Small intestine (tissue), 7 donors: ENCODE measurements around the gene CADPS2. TPM values are rescaled to one million over a fixed set of nuclear protein-coding genes. Genes with fewer than 3 reads are reported as not detected.
A peak's percentile ranks its signal among the peaks of the same experiment; 100 is the strongest.

Source experiments
- DNase-seq, 2 donors: peaks; one replicate each; pipeline versions ENCODE4 v3.0.0 to v3.0.0-alpha.2; 2013
- FAIRE-seq: peaks from 2 replicates; lab custom pipeline; 2012; peaks lifted over from hg19 to GRCh38; lab: Jason Lieb, UNC
- H3K27ac ChIP-seq, 3 donors: one replicate each; pipeline ENCODE4 v1.5.1; 2013; ENCODE audit warnings: low read length in 2 of 3, mild to moderate bottlenecking in 2 of 3, control low read depth in 1 of 3, inconsistent platforms in 1 of 3, low read depth in 1 of 3, moderate library complexity in 1 of 3
- H3K27me3 ChIP-seq, 3 donors: one replicate each; pipeline ENCODE4 v1.6.1; 2013; ENCODE audit warnings: low read length in 3 of 3, inconsistent platforms in 1 of 3; ENCODE audit not compliant: control insufficient read depth in 3 of 3, insufficient read depth in 3 of 3
- H3K36me3 ChIP-seq, 3 donors: one replicate each; pipeline ENCODE4 v1.6.1; 2013; ENCODE audit warnings: low read length in 3 of 3, inconsistent platforms in 1 of 3, low read depth in 1 of 3, mild to moderate bottlenecking in 1 of 3, moderate library complexity in 1 of 3; ENCODE audit not compliant: control insufficient read depth in 3 of 3, insufficient read depth in 2 of 3
- H3K4me1 ChIP-seq, 3 donors: one replicate each; pipeline ENCODE4 v1.6.1; 2013; ENCODE audit warnings: low read length in 2 of 3, inconsistent platforms in 1 of 3, low read depth in 1 of 3, mild to moderate bottlenecking in 1 of 3, moderate library complexity in 1 of 3; ENCODE audit not compliant: control insufficient read depth in 3 of 3, insufficient read depth in 2 of 3
- H3K4me3 ChIP-seq, 3 donors: one replicate each; pipeline ENCODE4 v1.5.1; 2013; ENCODE audit warnings: low read length in 3 of 3, control low read depth in 1 of 3, inconsistent platforms in 1 of 3, low read depth in 1 of 3, mild to moderate bottlenecking in 1 of 3, moderate library complexity in 1 of 3
- H3K9me3 ChIP-seq, 2 donors: one replicate each; pipeline ENCODE4 v1.6.1; 2013; ENCODE audit warnings: low read depth in 1 of 2, low read length in 1 of 2; ENCODE audit not compliant: control insufficient read depth in 2 of 2, insufficient read depth in 1 of 2
- WGBS, 3 donors: extraction: QIAGEN DNeasy Blood & Tissue Kit; methylation state at CpG; one replicate each; pipeline ENCODE4 v1.1.7; 2013; 5-methylcytosine and 5-hydroxymethylcytosine counted together
- polyA plus RNA-seq, 4 donors: library from polyadenylated mRNA; stranded (reverse) in 3 of 4; unstranded in 1 of 4; fragments of 200-250 nt in 3 of 4; fragments of 120-200 nt in 1 of 4; gene quantifications; one replicate each; pipeline versions ENCODE4 v1.2.1 to v1.2.3, GENCODE V29; 2013
- donor health status: healthy with polysubstance abuse.
- donor health status: control.
- donor health status: control.
- donor health status: Bipolar disorder and iron deficiency.
- donor health status: healthy.

CADPS2 gene
- polyA plus RNA-seq, 4 donors, result 11.3 to 26.6 (median 14.8) TPM

DNA sequence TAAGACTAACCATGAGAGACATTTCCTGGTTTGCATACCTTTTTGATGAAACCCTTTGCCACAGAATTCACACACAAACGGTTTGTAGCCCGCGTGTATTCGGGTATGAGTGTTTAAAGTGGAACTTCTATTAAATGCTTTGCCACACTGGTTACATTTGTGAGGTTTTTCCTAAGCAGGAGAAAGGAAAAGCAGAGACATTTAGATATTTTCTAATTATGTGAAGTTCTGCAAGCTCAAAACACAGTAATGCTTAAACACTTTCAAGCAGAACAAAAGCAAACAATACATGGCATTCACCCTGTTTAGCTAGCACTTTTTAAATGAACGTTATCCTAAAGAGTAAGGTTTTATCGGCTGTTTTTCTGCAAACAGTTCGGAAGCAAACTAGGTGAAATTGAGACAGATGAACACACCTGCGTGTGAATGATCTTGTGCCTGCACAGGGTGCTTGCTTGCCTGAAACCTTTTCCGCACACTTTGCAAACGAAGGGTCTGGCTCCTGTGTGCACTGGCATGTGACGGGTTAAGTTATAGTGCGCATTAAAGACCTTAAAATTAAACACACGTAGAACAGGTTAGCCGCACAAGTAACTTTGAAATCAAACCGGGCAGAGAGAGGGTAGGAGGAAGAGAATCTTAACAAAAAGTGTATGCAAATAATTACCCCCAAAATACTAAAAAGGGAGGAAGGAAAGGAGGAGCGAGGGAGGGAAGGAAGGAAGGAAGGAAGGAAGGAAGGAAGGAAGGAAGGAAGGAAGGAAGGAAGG lies 583.3 kb downstream of the CADPS2 start:
- Histone ChIP-seq H3K36me3 (no peaks in the 10 kb centered on the region), H3K27ac (no peak overlapping the region), H3K4me1 (peaks cover 0 to 26% (median 5%) of the 10 kb centered on the region in 3 donors), H3K9me3 (peaks cover 0 to 6% of the 10 kb centered on the region in 2 donors), H3K27me3 (peaks cover 15 to 91% (median 61%) of the 10 kb centered on the region in 3 donors), H3K4me3 (no peak overlapping the region)
- FAIRE-seq, result no peak
- DNase-seq, result peak in 1 of 2 donors; percentile 23
- WGBS, 3 donors, result 9 to 10% (median 10%) methylated on average over 16 of the region's 16 CpGs

DNA sequence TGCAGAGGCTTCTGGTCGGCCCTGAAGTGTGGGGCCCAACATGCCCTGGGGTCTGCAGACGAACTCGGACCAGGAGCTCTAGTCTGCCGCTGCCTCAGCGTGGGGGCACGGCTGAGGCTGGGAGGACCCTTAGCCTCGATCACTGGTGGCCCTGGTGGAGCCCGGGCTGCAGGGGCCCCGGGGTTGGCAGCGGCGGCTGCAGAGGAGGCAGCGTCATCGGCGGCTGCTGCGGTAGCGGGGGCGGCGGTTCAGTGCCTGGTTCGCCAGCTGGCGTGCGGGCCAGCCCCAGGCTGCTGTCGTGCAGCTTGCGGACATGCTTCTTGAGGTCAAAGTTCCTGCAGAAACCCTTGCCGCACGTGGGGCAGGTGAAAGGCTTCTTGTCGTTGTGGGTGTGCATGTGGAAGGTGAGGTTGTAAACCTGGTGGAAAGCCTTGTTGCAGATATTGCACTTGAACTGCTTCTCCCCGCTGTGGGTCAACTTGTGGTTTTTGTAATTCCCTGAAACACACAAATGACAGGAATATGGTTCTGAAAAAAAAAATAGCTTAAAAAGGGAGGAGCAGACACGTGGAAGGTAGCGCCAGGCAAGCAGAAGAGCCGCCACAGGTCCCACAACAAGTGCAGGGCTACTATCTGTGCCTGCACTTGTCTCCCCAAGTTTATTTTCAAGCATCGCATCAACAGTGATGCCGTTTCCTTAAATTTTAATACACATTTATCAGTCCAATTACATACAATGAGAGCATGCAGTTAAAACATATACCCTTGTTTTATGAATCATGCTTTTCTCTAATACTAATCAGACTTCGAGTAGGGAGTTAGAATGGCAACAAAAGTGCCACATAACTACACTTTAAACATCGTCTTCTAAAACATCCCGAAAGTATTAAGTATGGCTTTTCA lies 584.2 kb downstream of the CADPS2 start:
- WGBS, 3 donors, result 2 to 9% (median 6%) methylated on average over 35 of the region's 35 CpGs
- Histone ChIP-seq H3K4me1 (peaks cover 0 to 26% (median 5%) of the 10 kb centered on the region in 3 donors), H3K4me3 (no peak overlapping the region), H3K27me3 (peaks cover 15 to 89% (median 62%) of the 10 kb centered on the region in 3 donors), H3K27ac (no peak overlapping the region), H3K9me3 (peaks cover 0 to 6% of the 10 kb centered on the region in 2 donors), H3K36me3 (no peaks in the 10 kb centered on the region)
- DNase-seq (peak; percentile 56 to 66), FAIRE-seq (no peak)

DNA sequence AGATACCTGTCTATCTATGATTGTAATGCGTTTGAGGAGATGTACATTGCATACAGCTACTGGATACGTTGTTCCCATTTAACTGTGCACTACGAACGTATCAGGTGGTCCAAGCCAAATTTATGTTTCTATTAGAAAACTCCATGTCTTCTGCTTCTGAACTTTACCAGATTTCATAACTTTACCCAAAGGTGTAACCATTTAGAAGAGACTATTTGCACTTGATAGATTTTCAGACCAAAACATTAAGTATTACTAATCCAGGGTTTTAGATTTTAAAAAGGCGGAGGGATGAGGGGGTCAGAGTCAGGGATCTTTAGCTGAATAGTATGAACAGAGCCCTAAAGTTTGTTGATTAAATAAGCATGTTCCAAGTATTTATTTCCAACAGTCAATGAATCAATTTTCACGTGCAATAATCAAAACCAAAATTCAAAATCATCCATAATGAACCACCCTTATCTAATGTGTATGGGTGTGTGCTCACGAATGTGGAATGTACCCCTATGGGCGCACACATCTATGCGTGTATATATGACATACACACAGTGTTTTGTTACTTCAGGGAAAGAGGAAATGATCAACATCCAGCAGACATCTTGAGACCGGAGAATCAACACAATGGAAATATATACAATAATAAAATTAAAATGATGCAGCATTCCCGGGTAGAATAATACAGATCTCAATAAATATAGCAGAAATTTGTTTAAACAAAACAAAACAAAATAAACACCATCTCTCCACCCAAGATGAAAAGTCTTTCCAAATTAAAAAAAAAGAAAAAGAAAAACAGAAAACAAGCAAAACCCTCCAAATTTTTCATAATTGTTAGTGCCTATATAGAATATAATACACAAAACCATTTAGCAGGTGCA lies 585.1 kb downstream of the CADPS2 start:
- H3K9me3 ChIP-seq, result peaks cover 0 to 6% of the 10 kb centered on the region in 2 donors
- H3K27me3 ChIP-seq, result peaks cover 9 to 86% (median 56%) of the 10 kb centered on the region in 3 donors
- DNase-seq (peak in 1 of 2 donors; percentile 27), FAIRE-seq (no peak)
- H3K4me1 ChIP-seq, result peaks cover 0 to 22% (median 5%) of the 10 kb centered on the region in 3 donors
- WGBS, 3 donors, result 9 to 17% (median 14%) methylated on average over 11 of the region's 11 CpGs
- no peak overlapping the region for H3K4me3 ChIP-seq
- H3K27ac ChIP-seq, result no peak overlapping the region
- no peaks in the 10 kb centered on the region for H3K36me3 ChIP-seq

- FAIRE-seq (no peak), DNase-seq (no peak)
- peaks cover 0 to 6% of the 10 kb centered on the region in 2 donors for H3K9me3 ChIP-seq
- peaks cover 3 to 81% (median 48%) of the 10 kb centered on the region in 3 donors for H3K27me3 ChIP-seq
- peaks cover 0 to 15% (median 5%) of the 10 kb centered on the region in 3 donors for H3K4me1 ChIP-seq
- no peak overlapping the region for H3K27ac ChIP-seq
- H3K36me3 ChIP-seq, result no peaks in the 10 kb centered on the region
- WGBS, 3 donors, result 6 to 12% (median 7%) methylated on average over 41 to 43 of the region's 43 CpGs
- H3K4me3 ChIP-seq, result peak overlapping the region in 1 of 3 donors; percentile 20
Observed at GRCh38 chr7:122300211-122300932, 585.9 kb downstream of the CADPS2 start.

DNA sequence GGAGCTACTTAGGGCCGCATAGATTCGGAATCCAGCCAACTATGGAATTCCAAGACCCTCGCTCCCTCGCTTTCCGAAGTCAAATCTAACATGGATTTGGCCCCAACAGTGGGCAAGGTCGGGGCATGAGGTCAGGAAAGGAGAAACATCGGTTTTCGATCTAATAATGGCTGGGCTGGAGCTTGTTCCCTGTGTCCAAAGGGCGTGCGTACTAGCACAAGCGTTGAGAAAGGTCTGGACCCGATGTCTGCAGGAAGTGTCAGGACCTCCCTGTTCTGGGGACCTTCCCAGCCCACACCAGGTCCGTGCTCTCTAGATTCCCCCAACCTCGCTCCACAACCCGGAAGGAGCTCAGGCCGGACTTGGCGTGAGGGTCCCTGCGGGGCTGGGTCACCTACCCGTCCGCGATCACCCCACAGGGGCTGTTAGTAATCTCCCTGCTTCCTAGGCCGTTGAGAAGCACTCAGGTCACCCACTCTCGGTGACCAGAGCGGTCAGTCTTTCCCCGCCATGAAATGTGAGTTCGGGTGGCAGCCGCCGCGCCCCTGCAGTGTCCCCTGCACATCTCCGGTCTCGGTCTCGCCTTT lies 586.5 kb downstream of the CADPS2 start:
- no peaks in the 10 kb centered on the region for H3K36me3 ChIP-seq
- WGBS, 3 donors, result 8 to 14% (median 10%) methylated on average over 30 to 32 of the region's 32 CpGs
- H3K27ac ChIP-seq, result no peak overlapping the region
- peak overlapping the region in 1 of 3 donors; percentile 20 for H3K4me3 ChIP-seq
- H3K9me3 ChIP-seq, result peaks cover 0 to 6% of the 10 kb centered on the region in 2 donors
- H3K4me1 ChIP-seq, result peaks cover 0 to 11% (median 0%) of the 10 kb centered on the region in 3 donors
- FAIRE-seq, result no peak
- H3K27me3 ChIP-seq, result peaks cover 3 to 75% (median 44%) of the 10 kb centered on the region in 3 donors
- DNase-seq, result peak in 1 of 2 donors; percentile 33

DNA sequence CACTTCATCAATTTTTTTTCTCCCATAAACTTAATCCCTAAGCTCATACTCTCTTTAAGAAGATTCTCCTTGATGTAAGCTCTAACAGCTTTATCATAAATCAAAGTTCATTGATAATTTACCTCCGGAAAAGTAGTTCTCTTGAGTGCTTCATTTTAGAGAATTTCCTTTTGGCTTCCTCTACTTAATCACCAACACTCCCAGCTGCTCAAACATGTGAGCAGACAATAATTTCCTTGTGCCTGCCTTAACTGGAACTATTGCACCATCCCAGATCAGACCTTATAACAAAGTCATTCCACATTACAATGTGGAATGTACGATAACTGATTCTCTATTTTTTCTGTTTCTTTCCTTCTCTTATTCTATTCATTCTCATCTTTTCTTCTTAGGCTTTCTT lies 587.6 kb downstream of the CADPS2 start:
- Histone ChIP-seq H3K9me3 (peaks cover 0 to 6% of the 10 kb centered on the region in 2 donors), H3K4me1 (peaks cover 0 to 11% (median 0%) of the 10 kb centered on the region in 3 donors), H3K27ac (no peak overlapping the region), H3K27me3 (peaks cover 3 to 64% (median 34%) of the 10 kb centered on the region in 3 donors), H3K36me3 (no peaks in the 10 kb centered on the region), H3K4me3 (no peak overlapping the region)
- FAIRE-seq (no peak), DNase-seq (peak in 1 of 2 donors; percentile 12)
- 14 to 57% (median 35%) methylated on average over 2 of the region's 2 CpGs for WGBS, 3 donors

DNA sequence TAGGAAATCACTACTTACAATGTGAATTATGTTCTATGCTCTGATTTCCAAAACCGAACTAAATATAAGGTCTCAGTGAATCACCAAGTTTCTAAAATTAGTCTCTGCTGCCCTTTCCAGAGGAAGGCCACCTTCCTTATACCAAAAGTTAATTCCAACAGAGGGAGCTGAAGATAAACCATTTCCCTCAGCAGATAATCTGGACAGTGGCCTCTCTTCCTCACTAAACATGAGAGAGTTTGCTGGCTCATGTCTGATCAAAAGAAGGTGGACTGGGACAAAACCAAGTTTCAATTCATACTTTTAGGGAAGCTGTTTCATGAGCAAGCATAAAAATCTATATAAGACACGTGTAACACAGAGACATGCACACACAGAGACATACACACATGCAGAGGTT lies 588.1 kb downstream of the CADPS2 start:
- no peak for DNase-seq
- Histone ChIP-seq H3K36me3 (no peaks in the 10 kb centered on the region), H3K9me3 (peaks cover 0 to 6% of the 10 kb centered on the region in 2 donors), H3K27me3 (peaks cover 3 to 59% (median 31%) of the 10 kb centered on the region in 3 donors), H3K4me3 (no peak overlapping the region), H3K4me1 (peaks cover 0 to 11% (median 0%) of the 10 kb centered on the region in 3 donors), H3K27ac (no peak overlapping the region)
- no peak for FAIRE-seq
- WGBS, 3 donors, result 31 to 40% (median 36%) methylated on average over 2 of the region's 2 CpGs
